Neural cell (in vitro differentiated cells): ENCODE data around the gene ITGB3.

ENCODE experiments used
- POLR2AphosphoS5 ChIP-seq: IDR thresholded peaks from 2 replicates; pipeline ENCODE4 v1.6.1; 2012
- TF ChIP-seq, protein P1 (sequence below): IDR thresholded peaks from 2 replicates; pipeline ENCODE4 v1.6.1; 2012; ENCODE audit warnings: borderline replicate concordance
- TF ChIP-seq, protein P2 (sequence below): fragments of 450-650 bp; IDR thresholded peaks from 2 replicates; pipeline ENCODE4 v1.5.1; 2014; ENCODE audit warnings: antibody characterized with exemption, mild to moderate bottlenecking, moderate library complexity; ENCODE audit not compliant: poor library complexity, severe bottlenecking

DNA sequence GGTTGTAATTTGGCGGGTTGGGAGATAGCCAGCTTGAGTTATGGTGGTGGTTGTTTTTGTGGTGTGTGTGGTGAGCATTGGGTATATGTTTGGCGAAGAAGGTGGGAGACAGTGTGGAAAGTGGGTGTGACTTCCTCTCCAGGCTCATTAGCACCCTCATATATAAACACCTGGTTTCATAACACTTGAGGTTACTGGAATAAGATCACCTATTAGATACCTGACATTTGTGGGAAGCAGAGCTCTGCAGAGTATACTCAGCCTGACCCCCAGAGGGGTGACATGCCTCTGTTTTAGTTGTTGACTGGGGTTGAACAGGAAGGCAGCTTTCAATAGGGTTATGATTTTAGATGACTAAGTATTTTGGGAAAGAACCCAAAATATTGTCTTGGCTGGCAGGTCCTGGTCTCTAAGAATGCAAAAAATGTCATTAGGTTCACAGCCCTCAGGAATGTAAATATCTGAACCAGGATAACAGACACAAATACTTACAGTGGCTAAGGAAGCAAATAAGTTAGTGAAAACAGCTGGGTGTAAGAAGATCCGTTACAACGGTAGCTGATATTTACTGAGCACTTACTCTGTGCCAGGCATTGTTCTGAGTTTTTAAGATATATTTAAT is 51.8 kb downstream of the ITGB3 start:
- TF ChIP-seq POLR2AphosphoS5: no peak
- TF ChIP-seq, protein P1, sequence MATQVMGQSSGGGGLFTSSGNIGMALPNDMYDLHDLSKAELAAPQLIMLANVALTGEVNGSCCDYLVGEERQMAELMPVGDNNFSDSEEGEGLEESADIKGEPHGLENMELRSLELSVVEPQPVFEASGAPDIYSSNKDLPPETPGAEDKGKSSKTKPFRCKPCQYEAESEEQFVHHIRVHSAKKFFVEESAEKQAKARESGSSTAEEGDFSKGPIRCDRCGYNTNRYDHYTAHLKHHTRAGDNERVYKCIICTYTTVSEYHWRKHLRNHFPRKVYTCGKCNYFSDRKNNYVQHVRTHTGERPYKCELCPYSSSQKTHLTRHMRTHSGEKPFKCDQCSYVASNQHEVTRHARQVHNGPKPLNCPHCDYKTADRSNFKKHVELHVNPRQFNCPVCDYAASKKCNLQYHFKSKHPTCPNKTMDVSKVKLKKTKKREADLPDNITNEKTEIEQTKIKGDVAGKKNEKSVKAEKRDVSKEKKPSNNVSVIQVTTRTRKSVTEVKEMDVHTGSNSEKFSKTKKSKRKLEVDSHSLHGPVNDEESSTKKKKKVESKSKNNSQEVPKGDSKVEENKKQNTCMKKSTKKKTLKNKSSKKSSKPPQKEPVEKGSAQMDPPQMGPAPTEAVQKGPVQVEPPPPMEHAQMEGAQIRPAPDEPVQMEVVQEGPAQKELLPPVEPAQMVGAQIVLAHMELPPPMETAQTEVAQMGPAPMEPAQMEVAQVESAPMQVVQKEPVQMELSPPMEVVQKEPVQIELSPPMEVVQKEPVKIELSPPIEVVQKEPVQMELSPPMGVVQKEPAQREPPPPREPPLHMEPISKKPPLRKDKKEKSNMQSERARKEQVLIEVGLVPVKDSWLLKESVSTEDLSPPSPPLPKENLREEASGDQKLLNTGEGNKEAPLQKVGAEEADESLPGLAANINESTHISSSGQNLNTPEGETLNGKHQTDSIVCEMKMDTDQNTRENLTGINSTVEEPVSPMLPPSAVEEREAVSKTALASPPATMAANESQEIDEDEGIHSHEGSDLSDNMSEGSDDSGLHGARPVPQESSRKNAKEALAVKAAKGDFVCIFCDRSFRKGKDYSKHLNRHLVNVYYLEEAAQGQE: no peak
- TF ChIP-seq, protein P2, sequence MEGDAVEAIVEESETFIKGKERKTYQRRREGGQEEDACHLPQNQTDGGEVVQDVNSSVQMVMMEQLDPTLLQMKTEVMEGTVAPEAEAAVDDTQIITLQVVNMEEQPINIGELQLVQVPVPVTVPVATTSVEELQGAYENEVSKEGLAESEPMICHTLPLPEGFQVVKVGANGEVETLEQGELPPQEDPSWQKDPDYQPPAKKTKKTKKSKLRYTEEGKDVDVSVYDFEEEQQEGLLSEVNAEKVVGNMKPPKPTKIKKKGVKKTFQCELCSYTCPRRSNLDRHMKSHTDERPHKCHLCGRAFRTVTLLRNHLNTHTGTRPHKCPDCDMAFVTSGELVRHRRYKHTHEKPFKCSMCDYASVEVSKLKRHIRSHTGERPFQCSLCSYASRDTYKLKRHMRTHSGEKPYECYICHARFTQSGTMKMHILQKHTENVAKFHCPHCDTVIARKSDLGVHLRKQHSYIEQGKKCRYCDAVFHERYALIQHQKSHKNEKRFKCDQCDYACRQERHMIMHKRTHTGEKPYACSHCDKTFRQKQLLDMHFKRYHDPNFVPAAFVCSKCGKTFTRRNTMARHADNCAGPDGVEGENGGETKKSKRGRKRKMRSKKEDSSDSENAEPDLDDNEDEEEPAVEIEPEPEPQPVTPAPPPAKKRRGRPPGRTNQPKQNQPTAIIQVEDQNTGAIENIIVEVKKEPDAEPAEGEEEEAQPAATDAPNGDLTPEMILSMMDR: no peak
